ENCODE data around the gene FARP1. TPM values are rescaled to one million over a fixed set of nuclear protein-coding genes. Genes with fewer than 3 reads are reported as not detected.

The FARP1 gene
- total and polyA plus RNA-seq, 2 of the 13 experiments (the other 11 are each of a cell fraction or from before 2014, with no cell fraction given) = 70.6 to 126 TPM

GRCh38 chr13:98307463-98308085 lies 164.7 kb downstream of the FARP1 start (continued):
- no peak for TF ChIP-seq ZNF639 (CRISPR knock-in tag; conservative IDR thresholded peaks at IDR 0.05)
- TF ChIP-seq ZBTB38 (CRISPR knock-in tag; IDR thresholded peaks at IDR 0.05) = peak; percentile 95
- no peak for TF ChIP-seq BATF2 (CRISPR knock-in tag; IDR thresholded peaks at IDR 0.05)
- TF ChIP-seq ATF6 (CRISPR knock-in tag; conservative IDR thresholded peaks at IDR 0.05) = no peak
- TF ChIP-seq KLF12 (CRISPR knock-in tag; IDR thresholded peaks at IDR 0.05; ENCODE audit: borderline replicate concordance) = no peak; the same call in 1 of the 2 replicates
- no peak for TF ChIP-seq ZNF549 (CRISPR knock-in tag; IDR thresholded peaks at IDR 0.05)
- TF ChIP-seq ZNF33A (CRISPR knock-in tag; IDR thresholded peaks at IDR 0.05; ENCODE audit: borderline replicate concordance) = no peak
- no peak for TF ChIP-seq ARID2 (CRISPR knock-in tag; IDR thresholded peaks at IDR 0.05; ENCODE audit: borderline replicate concordance)
- TF ChIP-seq YEATS4 (CRISPR knock-in tag; IDR thresholded peaks at IDR 0.05; ENCODE audit: borderline replicate concordance) = no peak
- no peak for TF ChIP-seq THAP9 (CRISPR knock-in tag; IDR thresholded peaks at IDR 0.05; ENCODE audit: borderline replicate concordance)
- no peak for TF ChIP-seq ISL2 (CRISPR knock-in tag; IDR thresholded peaks at IDR 0.05)
- TF ChIP-seq TERF1 (CRISPR knock-in tag; IDR thresholded peaks at IDR 0.05) = no peak
- no peak for TF ChIP-seq PBX3 (CRISPR knock-in tag; IDR thresholded peaks at IDR 0.05; ENCODE audit: borderline replicate concordance)
- TF ChIP-seq NFYC (CRISPR knock-in tag; IDR thresholded peaks at IDR 0.05) = no peak
- no peak for TF ChIP-seq ZNF274 (CRISPR knock-in tag; IDR thresholded peaks at IDR 0.05)
- TF ChIP-seq KAT7 (CRISPR knock-in tag; IDR thresholded peaks at IDR 0.05; ENCODE audit: borderline replicate concordance) = no peak
- TF ChIP-seq ZNF430 (CRISPR knock-in tag; IDR thresholded peaks at IDR 0.05) = no peak
- TF ChIP-seq HNRNPLL (IDR thresholded peaks at IDR 0.05; ENCODE audit: low read depth, low read length, poor library complexity, severe bottlenecking) = no peak
- no peak for TF ChIP-seq TOPORS (CRISPR knock-in tag; IDR thresholded peaks at IDR 0.05)
- no peak for TF ChIP-seq MYC (CRISPR knock-in tag; IDR thresholded peaks at IDR 0.05; ENCODE audit: borderline replicate concordance)
- no peak for TF ChIP-seq ATAD3A (CRISPR knock-in tag; IDR thresholded peaks at IDR 0.05)

All from HepG2 (cell line).